GM10266 (cell line): ENCODE data around the gene AP3S1.

Experiments
- DNase-seq: peaks from one replicate; pipeline ENCODE4 v3.0.0; 2012; ENCODE audit errors: extremely low spot score
- CTCF ChIP-seq: IDR thresholded peaks from 2 replicates; pipeline ENCODE4 v1.5.1; 2012; ENCODE audit warnings: mild to moderate bottlenecking, low read depth; ENCODE audit not compliant: control insufficient read depth, insufficient read depth; ENCODE audit errors: missing control alignments

AP3S1 gene

GRCh38 chr5:115930630-115931337 lies 89.0 kb downstream of the AP3S1 start:
- DNase-seq = no peak
- no peak for TF ChIP-seq CTCF

- no peak for TF ChIP-seq CTCF
- DNase-seq = no peak
Observed at GRCh38 chr5:115932991-115933390, 91.3 kb downstream of the AP3S1 start.

- DNase-seq = no peak
- no peak for TF ChIP-seq CTCF
Observed at GRCh38 chr5:115934388-115934974, 92.7 kb downstream of the AP3S1 start.

DNA sequence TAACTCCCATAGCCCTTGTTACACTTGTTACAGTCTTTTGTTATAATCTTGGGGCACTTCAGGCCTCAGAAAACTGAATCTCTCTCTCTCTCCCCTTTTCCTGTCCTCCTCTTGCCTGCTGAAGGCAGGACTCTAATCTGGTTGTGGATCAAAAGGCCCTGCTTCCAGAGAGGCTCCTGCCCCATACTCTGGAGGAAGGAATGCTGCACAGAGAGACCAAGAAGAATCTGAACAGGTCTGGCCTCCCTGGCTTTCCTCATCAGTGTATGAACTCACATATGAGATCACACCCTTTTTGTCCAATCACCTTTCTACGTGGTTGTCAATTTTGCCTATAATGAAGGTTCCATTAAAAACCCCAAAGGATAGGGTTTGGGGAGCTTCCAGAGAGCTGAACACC lies 94.3 kb downstream of the AP3S1 start:
- DNase-seq = no peak
- TF ChIP-seq CTCF = no peak

DNA sequence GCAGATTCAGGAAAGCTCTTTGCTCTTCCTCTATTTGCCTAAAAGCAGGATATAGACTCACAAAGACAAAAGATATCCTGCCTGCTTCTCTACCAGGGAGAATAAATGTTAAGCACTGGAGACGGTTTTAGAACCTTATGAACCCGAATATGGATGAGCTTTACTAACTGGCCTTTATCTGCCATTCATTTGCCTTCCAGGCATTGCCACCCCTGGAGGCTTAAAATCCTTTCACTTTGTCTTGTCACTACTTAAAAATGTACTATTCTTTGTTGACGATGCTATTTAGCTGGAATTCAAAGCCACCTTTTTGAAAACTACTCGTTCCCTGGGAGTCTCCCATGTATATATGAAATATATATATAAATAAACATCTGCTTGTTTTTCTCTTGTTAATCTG lies 97.3 kb downstream of the AP3S1 start:
- DNase-seq = no peak
- TF ChIP-seq CTCF = no peak

- no peak for DNase-seq
- TF ChIP-seq CTCF = no peak
Observed at GRCh38 chr5:115940080-115940810, 98.5 kb downstream of the AP3S1 start.
